ENCODE data around the gene TAGAP.
"Not testable (repeated sequence)": the region's sequence is repeated elsewhere in the genome, so short reads cannot be mapped to it uniquely, and the experiment has no call there.

TAGAP gene

DNA sequence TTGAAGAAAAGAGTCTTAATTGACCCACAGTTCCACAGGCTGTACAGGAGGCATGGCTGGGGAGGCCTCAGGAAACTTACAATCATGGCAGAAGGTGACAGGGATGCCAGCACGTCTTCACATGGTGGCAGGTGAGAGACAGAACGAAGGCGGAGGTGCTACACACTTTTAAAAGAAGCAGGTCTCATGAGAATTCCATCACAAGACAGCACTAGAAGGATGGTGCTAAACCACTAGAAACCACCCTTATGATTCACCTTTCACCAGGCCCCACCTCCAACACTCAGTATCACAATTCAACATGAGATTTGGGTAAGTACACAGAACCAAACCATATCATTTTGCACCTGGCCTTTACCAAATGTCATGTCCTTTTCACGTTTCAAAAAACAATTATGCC lies 20.9 kb downstream of the TAGAP start:
- Histone ChIP-seq H3K36me3 (ENCODE audit: insufficient read depth, low read depth, low read length) (no peaks in the 10 kb centered on the region), H3K27me3 (ENCODE audit: insufficient read depth, low read length) (no peaks in the 10 kb centered on the region), H3K4me3 (ENCODE audit: low read length) (no peak overlapping the region), H3K4me1 (ENCODE audit: insufficient read depth, low read length) (no peaks in the 10 kb centered on the region), H3K27ac (ENCODE audit: low read length) (no peak overlapping the region), H3K9ac (ENCODE audit: low read depth, low read length) (no peak overlapping the region), H3K9me3 (ENCODE audit: insufficient read depth, low read depth, low read length) (peaks cover 5% of the 10 kb centered on the region; the same call in 1 of the 2 replicates)

GRCh38 chr6:159020011-159020410 lies 24.8 kb downstream of the TAGAP start:
- no peak overlapping the region for H3K4me3 ChIP-seq (ENCODE audit: low read length)
- no peaks in the 10 kb centered on the region for H3K27me3 ChIP-seq (ENCODE audit: insufficient read depth, low read length)
- H3K27ac ChIP-seq (ENCODE audit: low read length): no peak overlapping the region
- H3K9me3 ChIP-seq (ENCODE audit: insufficient read depth, low read depth, low read length): peaks cover 5% of the 10 kb centered on the region; the same call in 1 of the 2 replicates
- H3K4me1 ChIP-seq (ENCODE audit: insufficient read depth, low read length): no peaks in the 10 kb centered on the region
- no peaks in the 10 kb centered on the region for H3K36me3 ChIP-seq (ENCODE audit: insufficient read depth, low read depth, low read length)
- no peak overlapping the region for H3K9ac ChIP-seq (ENCODE audit: low read depth, low read length)

- Histone ChIP-seq H3K9ac (ENCODE audit: low read depth, low read length) (no peak overlapping the region), H3K4me1 (ENCODE audit: insufficient read depth, low read length) (no peaks in the 10 kb centered on the region), H3K27ac (ENCODE audit: low read length) (no peak overlapping the region), H3K4me3 (ENCODE audit: low read length) (no peak overlapping the region), H3K9me3 (ENCODE audit: insufficient read depth, low read depth, low read length) (no peaks in the 10 kb centered on the region; the same call in 1 of the 2 replicates), H3K36me3 (ENCODE audit: insufficient read depth, low read depth, low read length) (no peaks in the 10 kb centered on the region), H3K27me3 (ENCODE audit: insufficient read depth, low read length) (no peaks in the 10 kb centered on the region)
Measured at GRCh38 chr6:159017757-159018559, 26.8 kb downstream of the TAGAP start.

DNA sequence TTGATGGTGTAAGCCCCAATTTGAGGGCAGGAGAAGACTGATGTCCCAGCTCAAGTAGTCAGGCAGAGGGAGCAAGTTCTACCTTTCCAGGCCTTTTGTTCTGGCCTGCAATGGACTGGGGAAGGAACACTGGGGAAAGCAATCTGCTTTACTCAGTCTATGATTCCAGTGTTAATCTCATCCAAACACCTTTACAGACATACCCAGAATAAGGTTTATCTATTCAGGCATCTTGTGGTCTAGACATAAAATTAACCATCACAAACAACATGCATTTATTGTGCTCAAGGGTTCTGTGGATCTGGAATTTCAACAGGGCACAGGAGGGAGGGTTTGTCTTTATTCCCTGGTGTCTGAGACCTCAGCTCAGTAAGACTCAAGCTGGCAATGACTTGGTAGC lies 30.4 kb downstream of the TAGAP start:
- Histone ChIP-seq H3K4me3 (ENCODE audit: low read length) (no peak overlapping the region), H3K4me1 (ENCODE audit: insufficient read depth, low read length) (no peaks in the 10 kb centered on the region), H3K27ac (ENCODE audit: low read length) (no peak overlapping the region), H3K9ac (ENCODE audit: low read depth, low read length) (no peak overlapping the region), H3K36me3 (ENCODE audit: insufficient read depth, low read depth, low read length) (no peaks in the 10 kb centered on the region), H3K9me3 (ENCODE audit: insufficient read depth, low read depth, low read length) (no peaks in the 10 kb centered on the region; the same call in 1 of the 2 replicates), H3K27me3 (ENCODE audit: insufficient read depth, low read length) (no peaks in the 10 kb centered on the region)

DNA sequence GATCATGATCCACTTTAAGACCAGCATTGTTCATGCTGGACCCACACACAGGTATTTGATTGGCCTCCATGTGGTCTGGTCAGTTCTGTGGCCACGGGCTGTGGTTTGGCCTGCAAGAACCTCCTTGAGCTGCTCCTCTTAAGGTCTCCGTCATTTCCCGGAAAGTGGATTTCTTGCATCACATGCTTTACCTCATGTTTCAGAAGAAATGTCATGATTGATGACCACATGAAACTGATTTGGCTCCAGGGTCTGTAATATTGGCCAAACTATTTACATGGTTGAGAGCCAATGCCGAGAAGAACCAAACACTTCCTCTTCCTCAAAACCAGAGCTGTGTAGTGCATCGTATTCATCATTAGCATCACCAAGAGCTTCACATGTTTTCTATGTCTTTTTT lies 31.6 kb downstream of the TAGAP start:
- Histone ChIP-seq H3K27me3 (ENCODE audit: insufficient read depth, low read length) (no peaks in the 10 kb centered on the region), H3K4me1 (ENCODE audit: insufficient read depth, low read length) (no peaks in the 10 kb centered on the region), H3K36me3 (ENCODE audit: insufficient read depth, low read depth, low read length) (no peaks in the 10 kb centered on the region), H3K4me3 (ENCODE audit: low read length) (no peak overlapping the region), H3K9ac (ENCODE audit: low read depth, low read length) (no peak overlapping the region), H3K9me3 (ENCODE audit: insufficient read depth, low read depth, low read length) (no peaks in the 10 kb centered on the region; the same call in 1 of the 2 replicates), H3K27ac (ENCODE audit: low read length) (no peak overlapping the region)

DNA sequence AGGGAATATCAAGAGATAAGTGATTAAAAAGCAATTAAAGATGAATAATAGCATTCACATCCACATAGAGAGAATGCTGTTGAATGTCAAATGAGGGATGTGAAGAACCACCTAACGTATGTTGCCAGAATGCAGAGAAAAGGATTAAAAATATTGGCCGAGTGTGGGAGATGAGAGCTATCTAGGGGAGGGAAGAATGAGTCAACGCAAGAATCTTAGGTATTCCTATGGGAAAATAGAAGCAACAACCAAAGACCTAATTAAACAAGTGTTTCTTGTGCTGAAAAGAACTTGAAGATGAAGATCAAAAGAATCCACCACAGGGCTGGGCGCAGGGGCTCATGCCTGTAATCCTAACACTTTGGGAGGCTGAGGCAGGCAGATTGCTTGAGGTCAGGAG lies 32.6 kb downstream of the TAGAP start:
- Histone ChIP-seq H3K27me3 (ENCODE audit: insufficient read depth, low read length) (no peaks in the 10 kb centered on the region), H3K9ac (ENCODE audit: low read depth, low read length) (no peak overlapping the region), H3K4me1 (ENCODE audit: insufficient read depth, low read length) (no peaks in the 10 kb centered on the region), H3K36me3 (ENCODE audit: insufficient read depth, low read depth, low read length) (no peaks in the 10 kb centered on the region), H3K4me3 (ENCODE audit: low read length) (no peak overlapping the region), H3K27ac (ENCODE audit: low read length) (no peak overlapping the region), H3K9me3 (ENCODE audit: insufficient read depth, low read depth, low read length) (no peaks in the 10 kb centered on the region; the same call in 1 of the 2 replicates)

GRCh38 chr6:159010037-159010612 lies 34.7 kb downstream of the TAGAP start:
- not testable (repeated sequence) for H3K4me3 ChIP-seq (ENCODE audit: low read length); H3K4me1 ChIP-seq (ENCODE audit: insufficient read depth, low read length); H3K27me3 ChIP-seq (ENCODE audit: insufficient read depth, low read length); H3K9me3 ChIP-seq (ENCODE audit: insufficient read depth, low read depth, low read length); H3K9ac ChIP-seq (ENCODE audit: low read depth, low read length); H3K36me3 ChIP-seq (ENCODE audit: insufficient read depth, low read depth, low read length); H3K27ac ChIP-seq (ENCODE audit: low read length)

GRCh38 chr6:159008656-159009288 lies 36.0 kb downstream of the TAGAP start:
- Histone ChIP-seq H3K9ac (ENCODE audit: low read depth, low read length) (no peak overlapping the region), H3K4me1 (ENCODE audit: insufficient read depth, low read length) (no peaks in the 10 kb centered on the region), H3K27me3 (ENCODE audit: insufficient read depth, low read length) (no peaks in the 10 kb centered on the region), H3K27ac (ENCODE audit: low read length) (no peak overlapping the region), H3K36me3 (ENCODE audit: insufficient read depth, low read depth, low read length) (no peaks in the 10 kb centered on the region), H3K4me3 (ENCODE audit: low read length) (no peak overlapping the region), H3K9me3 (ENCODE audit: insufficient read depth, low read depth, low read length) (no peaks in the 10 kb centered on the region)

DNA sequence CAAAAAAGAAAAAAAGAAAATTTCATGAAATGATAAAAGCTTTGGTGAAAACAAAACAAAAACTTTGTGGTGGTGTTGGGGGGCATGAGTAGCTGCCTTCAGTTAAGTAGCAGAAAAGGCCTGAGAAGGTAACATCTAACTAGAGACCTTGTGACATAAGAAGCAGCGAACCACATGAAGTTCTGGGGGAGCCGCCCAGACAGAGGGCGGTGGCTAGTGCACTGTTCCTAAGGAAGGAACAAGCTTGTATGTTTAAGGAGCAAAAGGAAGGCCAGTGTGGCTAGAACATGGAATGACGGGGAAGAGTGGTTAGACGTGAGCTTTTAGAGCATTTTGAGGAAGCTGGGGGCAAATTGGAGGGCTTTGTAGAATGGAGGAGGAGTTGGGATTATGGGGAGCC lies 37.3 kb downstream of the TAGAP start:
- no peaks in the 10 kb centered on the region for H3K9me3 ChIP-seq (ENCODE audit: insufficient read depth, low read depth, low read length)
- H3K4me1 ChIP-seq (ENCODE audit: insufficient read depth, low read length): no peaks in the 10 kb centered on the region
- H3K27me3 ChIP-seq (ENCODE audit: insufficient read depth, low read length): no peaks in the 10 kb centered on the region
- H3K36me3 ChIP-seq (ENCODE audit: insufficient read depth, low read depth, low read length): no peaks in the 10 kb centered on the region
- no peak overlapping the region for H3K9ac ChIP-seq (ENCODE audit: low read depth, low read length)
- H3K4me3 ChIP-seq (ENCODE audit: low read length): no peak overlapping the region
- H3K27ac ChIP-seq (ENCODE audit: low read length): no peak overlapping the region

DNA sequence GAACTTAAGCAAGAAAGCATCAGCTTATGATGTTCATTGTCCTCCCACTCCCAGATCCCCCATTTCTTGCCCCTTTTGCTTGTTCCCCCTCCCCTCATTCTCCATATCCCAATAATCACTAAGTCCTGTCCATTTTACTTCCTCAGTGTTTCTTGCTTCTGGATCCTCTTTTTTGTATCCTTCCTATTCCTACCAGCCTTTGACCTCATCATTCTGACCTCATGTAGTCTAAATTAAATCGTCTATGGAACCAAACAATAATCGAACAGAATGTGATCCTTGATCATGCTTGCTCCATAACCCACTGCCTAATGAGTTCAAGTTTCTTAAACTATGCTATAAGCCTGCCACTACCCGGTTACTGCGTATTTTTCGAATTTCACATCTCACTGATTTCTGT lies 39.4 kb downstream of the TAGAP start:
- Histone ChIP-seq H3K9me3 (ENCODE audit: insufficient read depth, low read depth, low read length) (no peaks in the 10 kb centered on the region), H3K4me1 (ENCODE audit: insufficient read depth, low read length) (peaks cover 9% of the 10 kb centered on the region; the same call in 1 of the 2 replicates), H3K27me3 (ENCODE audit: insufficient read depth, low read length) (no peaks in the 10 kb centered on the region), H3K9ac (ENCODE audit: low read depth, low read length) (no peak overlapping the region), H3K27ac (ENCODE audit: low read length) (no peak overlapping the region), H3K36me3 (ENCODE audit: insufficient read depth, low read depth, low read length) (no peaks in the 10 kb centered on the region), H3K4me3 (ENCODE audit: low read length) (no peak overlapping the region)

DNA sequence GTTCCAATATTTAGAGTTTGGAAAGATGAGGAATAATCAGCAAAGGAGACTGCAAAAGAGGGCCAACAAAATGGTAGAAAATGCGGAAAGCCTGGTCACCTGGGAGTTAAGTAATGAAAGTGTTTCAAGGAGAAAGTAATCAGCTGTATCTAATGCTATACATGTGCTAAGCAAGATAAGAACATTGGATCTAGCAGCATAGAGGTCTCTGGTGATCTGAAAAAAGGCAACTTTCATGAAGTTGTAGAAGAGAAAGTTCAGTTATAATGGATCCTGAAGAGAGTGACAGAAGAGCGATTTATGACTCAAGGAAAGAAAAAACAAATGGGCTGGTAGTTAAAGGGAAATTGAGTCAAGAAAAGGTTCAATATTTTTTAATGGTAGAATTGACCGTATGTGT lies 40.2 kb downstream of the TAGAP start:
- Histone ChIP-seq H3K36me3 (ENCODE audit: insufficient read depth, low read depth, low read length) (no peaks in the 10 kb centered on the region), H3K9me3 (ENCODE audit: insufficient read depth, low read depth, low read length) (no peaks in the 10 kb centered on the region), H3K27ac (ENCODE audit: low read length) (no peak overlapping the region), H3K4me1 (ENCODE audit: insufficient read depth, low read length) (peaks cover 10% of the 10 kb centered on the region; the same call in 1 of the 2 replicates), H3K4me3 (ENCODE audit: low read length) (no peak overlapping the region), H3K9ac (ENCODE audit: low read depth, low read length) (no peak overlapping the region), H3K27me3 (ENCODE audit: insufficient read depth, low read length) (no peaks in the 10 kb centered on the region)
